Measurements from ENCODE around the gene KRTAP21-2.
"Not testable (repeated sequence)": the region's sequence is repeated elsewhere in the genome, so short reads cannot be mapped to it uniquely, and the experiment has no call there.

KRTAP21-2 gene

DNA sequence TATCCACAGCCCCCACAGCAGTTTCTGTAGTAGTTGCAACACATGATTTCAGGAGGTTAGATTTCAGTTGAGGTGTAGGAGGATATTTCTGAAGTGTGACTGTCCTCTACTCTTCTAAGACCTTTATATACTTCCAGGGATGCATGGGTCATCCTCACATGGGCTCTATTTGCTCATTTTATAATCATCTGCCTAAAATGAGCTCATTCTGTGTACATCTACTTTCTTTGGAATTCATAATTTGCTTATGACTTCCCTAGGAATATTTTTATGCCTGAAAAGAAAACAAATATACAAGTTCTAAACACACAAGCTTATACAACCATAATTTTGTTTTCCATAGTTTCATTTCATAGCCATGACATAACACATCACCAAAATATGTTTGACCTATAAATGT is at the start of gene KRTAP21-2:
Gene KRTAP21-2, minus strand, starts transcription at position 101 of the 400 bp plus-strand sequence. Its CDS starts 57 bp downstream, at position 44.
- in situ Hi-C loops (cut with HindIII; ENCODE audit: low sequenced_read_pairs) = no loop called here

DNA sequence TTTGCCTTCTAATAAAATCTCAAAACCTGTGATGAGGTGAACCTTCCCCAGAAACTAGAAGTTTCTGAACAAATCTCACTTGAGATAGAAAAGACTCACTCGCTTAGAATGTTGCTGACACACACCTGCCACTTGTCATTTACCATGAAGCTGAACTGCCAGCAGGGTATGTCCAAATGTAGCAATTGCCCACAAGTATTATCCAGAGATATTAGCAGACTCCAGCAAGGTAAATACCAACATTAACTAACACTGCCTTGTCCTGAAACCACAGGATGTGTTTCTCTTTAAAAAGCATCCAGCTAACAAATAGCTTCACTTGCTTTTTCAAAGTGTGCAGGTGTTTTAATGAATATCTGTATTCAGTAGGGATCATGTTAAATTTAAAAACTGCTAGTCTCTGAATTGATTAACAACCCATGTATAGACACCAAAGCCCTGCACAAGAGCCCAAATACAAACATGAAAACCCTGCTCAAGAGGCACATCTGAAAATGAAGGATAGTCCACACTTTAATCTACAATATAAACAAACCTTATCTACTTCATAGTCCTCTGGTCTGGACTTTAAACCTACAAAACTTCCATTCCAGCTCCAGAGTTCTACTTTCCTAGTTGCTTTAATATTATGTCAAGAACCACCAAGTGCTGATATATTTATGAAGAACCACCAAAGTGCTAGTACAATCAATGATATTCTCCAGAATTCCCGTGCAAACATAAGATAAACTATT is 46.7 kb upstream of the KRTAP21-2 start:
- in situ Hi-C loops (cut with HindIII; ENCODE audit: low sequenced_read_pairs) = no loop called here

DNA sequence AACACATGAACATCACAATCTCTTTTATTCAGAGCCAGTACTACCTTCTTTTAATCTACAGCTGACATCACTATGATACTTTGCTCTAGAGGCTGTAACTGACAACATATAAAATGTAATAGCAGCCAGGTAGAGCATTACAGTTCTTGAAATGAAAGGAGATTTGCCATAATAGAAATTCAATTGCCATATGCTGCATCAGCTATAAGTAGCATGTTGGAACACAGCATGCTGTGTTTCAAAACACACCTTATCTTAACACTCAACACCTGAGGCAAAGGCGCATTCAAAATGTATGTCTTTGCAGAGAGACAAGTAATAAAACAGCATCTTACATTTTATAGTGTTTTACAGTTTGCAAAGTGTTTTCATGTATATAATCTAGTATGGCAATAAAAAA is 32.2 kb upstream of the KRTAP21-2 start:
- in situ Hi-C loops (cut with HindIII; ENCODE audit: low sequenced_read_pairs) = no loop called here

DNA sequence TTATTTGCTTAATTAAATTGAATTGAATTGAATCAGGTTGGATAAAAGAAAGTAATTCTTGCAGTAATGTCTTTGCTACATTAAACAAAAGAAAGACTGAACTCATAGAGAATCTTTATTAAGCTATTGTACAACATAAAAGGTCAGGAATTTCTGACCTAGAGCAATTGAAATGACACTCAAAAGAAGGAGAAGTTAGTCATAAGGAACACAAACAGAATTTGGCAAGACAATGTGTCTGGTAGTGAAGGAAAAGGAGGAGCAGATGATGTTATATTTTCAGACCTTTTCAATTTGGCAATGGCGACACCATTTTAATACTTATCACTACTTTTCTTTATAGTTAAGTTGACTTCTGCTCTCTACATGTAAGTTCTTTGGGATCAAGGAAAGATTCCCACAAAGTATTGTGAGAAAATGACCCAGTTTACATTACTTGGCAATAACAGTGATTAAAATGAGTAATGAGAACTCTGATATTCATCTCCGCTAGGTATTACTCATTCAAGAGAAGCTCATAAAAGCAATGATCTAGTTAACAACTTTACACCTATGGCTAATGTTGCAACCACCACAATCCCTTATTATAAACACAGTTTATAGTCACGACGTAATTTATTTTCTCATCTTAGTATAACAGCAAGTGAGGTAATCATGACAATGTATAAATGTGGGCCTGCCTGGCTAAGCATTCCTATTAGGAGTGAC is 22.8 kb upstream of the KRTAP21-2 start:
- in situ Hi-C loops (cut with HindIII; ENCODE audit: low sequenced_read_pairs) = no loop called here

DNA sequence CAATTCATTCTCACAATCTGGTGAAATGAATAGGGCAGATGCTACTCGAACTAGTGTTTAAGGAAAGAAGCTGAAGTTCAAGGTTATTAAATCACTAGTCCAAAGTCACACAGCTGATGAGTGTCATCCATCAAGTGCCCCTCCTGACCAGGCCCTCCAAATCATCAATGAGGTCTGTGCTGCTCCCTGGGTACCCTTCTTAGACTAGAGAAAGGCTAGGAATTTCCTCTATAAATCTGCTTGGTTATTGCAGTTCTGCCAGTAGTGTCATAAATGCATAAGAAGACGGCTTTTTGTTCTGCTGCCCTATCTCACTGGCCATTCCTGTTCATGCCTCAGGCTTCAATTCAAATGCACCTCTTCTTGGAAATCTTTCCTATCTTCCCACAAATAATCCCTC is 13.7 kb upstream of the KRTAP21-2 start:
- in situ Hi-C loops (cut with HindIII; ENCODE audit: low sequenced_read_pairs) = no loop called here

DNA sequence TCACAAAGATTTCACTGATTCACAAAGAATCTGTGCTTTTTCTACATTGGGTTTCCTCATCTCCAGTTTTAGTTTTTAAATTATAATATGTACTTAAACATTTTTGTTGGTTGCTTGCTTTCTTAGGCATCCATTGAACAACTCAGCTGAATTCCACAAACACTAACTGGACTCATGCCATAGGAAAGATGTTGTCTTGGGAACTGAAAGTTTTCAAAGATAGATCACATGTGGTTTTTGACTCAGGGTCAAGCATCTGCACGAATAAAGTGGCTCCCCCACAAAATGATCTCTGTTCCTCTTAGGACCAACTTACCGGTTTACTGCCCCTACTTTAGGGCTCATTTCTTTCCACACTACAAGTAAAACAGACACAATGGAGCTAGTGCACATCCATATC is 11.2 kb upstream of the KRTAP21-2 start:
- in situ Hi-C loops (cut with HindIII; ENCODE audit: low sequenced_read_pairs) = no loop called here

DNA sequence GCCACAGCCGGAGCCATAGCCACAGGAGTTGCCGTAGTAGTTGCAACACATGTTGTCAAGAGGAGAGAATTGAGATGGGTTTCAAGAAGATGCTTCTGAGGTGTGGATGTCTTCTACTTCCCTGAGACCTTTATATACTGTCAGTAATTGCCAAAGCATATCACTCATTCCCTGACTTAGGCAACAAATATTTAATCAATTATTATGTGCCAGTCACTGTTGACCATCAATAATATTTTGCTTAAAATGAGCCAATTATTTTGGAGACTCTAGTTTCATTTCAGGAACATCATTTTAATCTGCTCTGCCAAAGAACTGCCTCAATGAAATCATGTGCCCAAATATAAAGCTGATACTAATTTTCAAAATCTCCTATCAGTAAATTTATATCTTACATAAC is 8.3 kb upstream of the KRTAP21-2 start, which contains the start of gene KRTAP21-1:
Gene KRTAP21-1, minus strand, starts transcription at position 101 of the 400 bp plus-strand sequence. Its CDS starts 50 bp downstream, at position 51.
- in situ Hi-C loops (cut with HindIII; ENCODE audit: low sequenced_read_pairs) = not testable (repeated sequence)

DNA sequence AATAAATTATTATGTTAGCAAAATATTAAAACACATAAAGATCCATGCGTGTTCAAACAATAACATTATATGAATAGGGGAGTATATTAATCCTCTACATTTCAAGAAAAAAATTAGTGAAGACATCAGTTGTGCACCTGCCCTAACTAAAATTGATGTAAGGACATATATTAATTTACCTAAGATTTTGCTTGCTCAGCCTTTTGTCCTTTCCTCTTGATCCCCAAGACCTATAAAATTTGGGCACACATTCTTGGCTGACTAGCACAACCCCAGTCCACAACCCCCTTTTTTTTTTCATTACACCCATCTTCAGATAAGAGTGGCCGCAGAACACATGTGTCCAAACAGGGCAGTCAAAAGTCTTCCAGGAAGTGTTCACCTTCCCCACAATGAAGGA is 6.6 kb downstream of the KRTAP21-2 start:
- in situ Hi-C loops (cut with HindIII; ENCODE audit: low sequenced_read_pairs) = no loop called here

DNA sequence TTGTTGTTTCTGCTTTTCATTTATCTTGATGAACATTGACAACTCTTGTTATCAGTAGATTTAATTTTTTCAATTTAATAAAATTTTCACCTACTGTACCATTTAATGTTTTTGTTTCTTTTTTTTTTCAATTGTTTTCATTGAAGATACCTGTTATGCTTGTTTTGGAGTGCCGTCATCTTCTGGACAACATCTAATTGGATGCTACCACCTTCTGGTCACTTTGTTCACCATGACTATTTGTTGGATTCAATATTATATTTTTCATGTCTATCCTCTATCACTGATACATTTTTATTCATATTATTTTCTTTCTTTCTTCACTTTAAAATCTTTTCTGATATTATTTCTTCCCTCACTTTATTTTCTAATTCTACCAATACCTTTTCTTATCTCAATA is 14.0 kb downstream of the KRTAP21-2 start:
- in situ Hi-C loops (cut with HindIII; ENCODE audit: low sequenced_read_pairs) = no loop called here

DNA sequence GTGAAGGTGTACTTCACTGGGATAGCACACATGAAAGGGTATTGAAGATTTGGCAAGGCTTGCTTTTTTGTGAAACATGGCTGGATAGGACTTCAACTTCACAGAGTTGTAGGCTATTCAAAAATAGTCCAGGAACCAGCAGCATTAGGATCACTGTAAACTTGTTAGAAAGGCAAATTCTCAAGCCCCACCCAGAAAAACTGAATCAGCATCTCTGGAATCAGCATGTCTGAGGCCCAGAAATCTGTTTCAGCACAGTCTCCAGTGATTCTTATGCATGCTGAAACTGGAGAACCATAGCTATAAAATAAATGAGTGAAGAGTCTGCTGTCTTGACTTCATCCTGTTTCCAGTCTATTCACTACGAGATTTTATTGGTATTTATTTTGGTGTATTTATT is 20.3 kb downstream of the KRTAP21-2 start:
- in situ Hi-C loops (cut with HindIII; ENCODE audit: low sequenced_read_pairs) = no loop called here

DNA sequence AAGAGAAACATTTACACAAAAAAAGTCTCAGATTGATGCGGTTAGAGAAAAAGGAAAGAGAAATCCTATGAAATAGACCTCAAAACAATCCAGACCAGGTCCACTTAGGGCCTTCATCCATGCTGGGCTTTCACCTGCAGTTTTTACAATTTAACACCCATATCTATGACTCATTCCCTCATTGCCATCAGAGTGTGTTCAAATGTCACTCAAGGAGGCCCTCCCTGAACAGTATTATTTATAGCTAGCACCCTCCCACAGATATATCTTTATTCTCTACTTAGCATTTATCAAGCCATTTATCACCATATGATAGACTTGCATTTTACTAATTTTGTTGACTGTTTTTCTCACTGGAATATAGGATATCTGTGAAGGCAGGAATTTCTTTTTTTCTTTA is 27.7 kb downstream of the KRTAP21-2 start:
- in situ Hi-C loops (cut with HindIII; ENCODE audit: low sequenced_read_pairs) = no loop called here

DNA sequence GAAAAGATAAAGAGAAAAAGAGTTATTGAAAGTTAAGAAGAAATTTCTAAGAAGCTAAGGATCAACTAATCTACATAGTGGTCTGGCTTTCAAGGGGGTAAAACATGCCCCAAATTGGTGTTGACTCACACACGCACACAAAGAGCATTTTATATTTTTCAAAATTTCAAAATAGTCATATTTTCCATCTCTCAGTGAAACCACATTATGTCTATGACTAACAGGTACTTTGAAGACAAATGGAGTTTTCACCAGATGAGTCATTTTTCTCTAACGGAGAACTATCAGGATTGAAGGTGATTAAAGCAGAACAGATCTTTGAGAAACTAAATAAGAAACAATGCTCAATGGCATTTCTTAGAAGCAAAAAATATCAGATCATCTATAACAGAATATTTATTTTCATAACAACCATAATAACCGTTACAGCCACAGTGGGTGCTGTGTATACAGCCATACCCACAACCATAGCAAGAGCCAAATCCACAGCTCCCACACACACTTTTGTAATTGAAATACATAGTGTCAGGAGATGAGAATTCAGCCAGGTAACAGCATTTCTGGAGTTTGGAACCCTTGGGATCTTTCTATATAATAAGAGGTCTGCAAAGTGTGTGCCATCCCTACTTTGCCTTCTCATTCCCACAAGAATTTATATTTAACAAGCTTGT is 28.7 kb downstream of the KRTAP21-2 start, which contains the start of gene KRTAP21-3:
Gene KRTAP21-3, minus strand, starts transcription at position 539 of the 671 bp plus-strand sequence. Its CDS starts 18 bp downstream, at position 521.
- in situ Hi-C loops (cut with HindIII; ENCODE audit: low sequenced_read_pairs) = no loop called here

DNA sequence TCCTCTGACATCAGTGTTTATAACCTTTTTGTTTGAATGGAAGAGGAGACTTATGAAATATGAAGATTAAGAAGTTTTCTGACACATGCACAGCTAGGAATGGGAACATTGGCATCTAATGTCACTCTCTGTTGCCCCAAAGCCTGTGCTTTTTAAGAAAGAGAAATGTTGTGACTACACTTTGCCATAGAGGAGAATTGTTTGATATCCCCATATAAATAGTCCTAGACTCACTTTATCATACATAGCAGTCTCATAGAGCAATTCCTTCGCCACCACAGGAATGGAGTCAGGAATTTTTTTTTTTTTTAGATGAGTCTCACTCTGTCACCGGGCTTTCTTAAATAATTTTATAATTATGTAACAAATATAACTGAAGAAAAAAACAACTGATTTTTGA is 30.0 kb downstream of the KRTAP21-2 start:
- in situ Hi-C loops (cut with HindIII; ENCODE audit: low sequenced_read_pairs) = no loop called here

DNA sequence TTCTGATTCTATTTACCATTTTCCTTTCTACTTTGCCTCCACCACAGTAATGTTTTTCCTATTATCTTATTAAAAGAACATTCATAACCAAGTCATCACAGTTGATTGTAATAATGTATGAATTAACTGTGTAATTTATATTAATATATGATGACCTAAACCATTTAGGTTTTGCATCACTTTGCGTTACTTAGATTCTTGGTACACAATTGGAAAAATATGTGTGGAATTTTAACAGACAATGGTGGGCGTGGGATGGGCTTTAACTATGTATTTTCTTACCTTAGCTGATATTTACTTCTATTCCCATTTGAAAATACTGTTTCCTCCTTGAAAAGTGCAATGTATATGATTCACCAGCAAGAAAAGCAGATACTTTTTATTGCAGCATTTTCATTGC is 32.1 kb downstream of the KRTAP21-2 start:
- in situ Hi-C loops (cut with HindIII; ENCODE audit: low sequenced_read_pairs) = no loop called here

DNA sequence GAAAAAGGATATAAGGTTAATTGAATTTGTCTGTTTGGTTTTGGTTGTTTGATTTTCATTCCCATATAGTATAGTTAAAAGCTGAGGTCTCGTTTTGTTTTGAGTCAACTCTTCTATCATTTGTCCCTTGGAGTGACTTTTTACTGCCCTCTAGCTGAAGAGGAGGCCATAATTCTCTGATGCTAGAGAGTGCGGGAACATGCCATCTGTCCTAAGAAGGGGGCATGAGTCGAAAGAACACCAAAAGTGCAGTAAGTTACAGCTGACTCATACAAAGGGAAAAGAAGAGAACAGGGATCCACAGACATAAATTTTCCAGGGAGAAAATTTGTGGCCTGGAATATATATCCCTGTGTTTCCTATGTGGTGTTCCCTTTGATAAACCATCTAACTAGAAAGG is 32.6 kb downstream of the KRTAP21-2 start:
- in situ Hi-C loops (cut with HindIII; ENCODE audit: low sequenced_read_pairs) = no loop called here

DNA sequence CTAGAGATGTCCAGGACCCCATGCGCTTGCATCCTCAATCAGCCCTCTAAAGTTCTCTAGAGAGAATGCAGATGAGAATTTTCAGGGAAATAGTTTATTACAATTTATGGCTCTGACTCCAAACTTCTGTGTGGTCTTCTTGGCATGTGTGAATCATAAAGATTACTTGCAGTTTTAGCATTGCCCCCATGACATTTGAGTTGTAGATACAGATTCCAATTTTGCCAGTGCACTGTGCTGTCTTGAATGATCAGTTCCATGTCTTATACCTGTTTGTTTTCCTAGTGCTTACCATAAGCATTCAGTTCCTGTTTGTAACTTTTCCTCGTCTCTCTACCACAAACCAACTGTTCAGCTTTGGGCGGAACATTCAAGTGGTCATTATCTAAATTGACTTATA is 33.3 kb downstream of the KRTAP21-2 start:
- in situ Hi-C loops (cut with HindIII; ENCODE audit: low sequenced_read_pairs) = no loop called here

DNA sequence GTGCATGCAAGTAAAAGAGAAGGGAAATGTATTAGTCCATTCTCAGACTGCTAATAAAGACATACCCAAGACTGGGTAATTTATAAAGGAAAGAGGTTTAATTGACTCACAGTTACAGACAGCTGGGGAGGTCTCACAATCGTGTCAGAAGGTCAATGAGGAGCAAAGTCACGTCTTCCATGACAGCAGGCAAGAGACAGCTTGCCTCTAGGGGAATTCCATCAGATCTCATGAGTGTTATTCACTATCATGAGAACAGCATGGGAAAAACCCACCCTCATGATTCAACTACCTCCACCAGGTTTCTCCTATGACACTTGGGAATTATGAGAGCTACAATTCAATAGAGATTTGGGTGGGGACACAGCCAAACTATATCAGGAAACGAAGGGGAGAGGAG is 36.6 kb downstream of the KRTAP21-2 start:
- in situ Hi-C loops (cut with HindIII; ENCODE audit: low sequenced_read_pairs) = no loop called here

DNA sequence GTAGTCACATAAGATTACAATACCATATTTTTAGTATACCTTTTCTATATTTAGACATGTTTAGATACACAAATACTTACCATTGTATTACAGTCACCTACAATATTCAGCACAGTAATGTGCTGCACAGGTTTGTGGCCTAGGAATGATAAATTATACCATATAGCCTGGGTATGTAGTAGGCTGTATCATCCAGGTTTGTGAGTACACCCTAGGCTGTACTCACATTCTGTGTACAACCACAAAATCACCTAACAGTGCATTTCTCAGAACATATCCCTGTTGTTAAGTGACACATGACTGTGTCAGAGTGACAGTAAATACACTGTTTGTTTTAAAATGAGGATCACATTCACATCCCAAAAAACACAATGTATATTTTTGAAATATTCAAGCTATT is 39.6 kb downstream of the KRTAP21-2 start:
- in situ Hi-C loops (cut with HindIII; ENCODE audit: low sequenced_read_pairs) = no loop called here

Measured in DLD1 (cell line).